H1 (cell line): ENCODE data around the gene SORCS3.

Source experiments
- CHD7 ChIP-seq: fragments of 300-600 bp; sonication (generic); IDR thresholded peaks from 2 replicates; pipeline ENCODE4 v1.7.1; 2012; ENCODE audit warnings: low read length, moderate library complexity, mild to moderate bottlenecking, inconsistent platforms; ENCODE audit not compliant: insufficient replicate concordance
- CTCF ChIP-seq, 3 experiments: IDR thresholded peaks; 1 replicate in 2 of 3; 2 replicates in 1 of 3; pipeline versions ENCODE4 v1.5.1 to v1.6.1; 2011; ENCODE audit warnings: low read length in 3 of 3, mild to moderate bottlenecking in 3 of 3, inconsistent platforms in 2 of 3, low read depth in 1 of 3, moderate library complexity in 1 of 3; ENCODE audit not compliant: insufficient read depth in 1 of 3; ENCODE audit errors: control extremely low read depth in 1 of 3
- EP300 ChIP-seq, 2 experiments: IDR thresholded peaks; 1 replicate in 1 of 2; 2 replicates in 1 of 2; pipeline ENCODE4 v1.6.1; 2011 to 2012; ENCODE audit warnings: low read depth in 2 of 2, low read length in 2 of 2, mild to moderate bottlenecking in 2 of 2, borderline replicate concordance in 1 of 2, inconsistent platforms in 1 of 2, moderate library complexity in 1 of 2
- MAFK ChIP-seq: IDR thresholded peaks from 2 replicates; pipeline ENCODE4 v1.6.1; 2012; ENCODE audit warnings: low read depth, mild to moderate bottlenecking, improper control_type of control experiment, low read length
- POLR2A ChIP-seq, 2 experiments: IDR thresholded peaks; 1 replicate in 1 of 2; 2 replicates in 1 of 2; pipeline ENCODE4 v1.6.1; 2011; ENCODE audit warnings: low read depth in 2 of 2, low read length in 2 of 2, mild to moderate bottlenecking in 2 of 2; ENCODE audit errors: control extremely low read depth in 1 of 2
- SIN3A ChIP-seq, 2 experiments: IDR thresholded peaks in 1 of 2; conservative IDR thresholded peaks in 1 of 2; 2 replicates each; pipeline ENCODE4 v1.6.1; 2011 to 2012; ENCODE audit warnings: low read length in 2 of 2, improper control_type of control experiment in 1 of 2, low read depth in 1 of 2, mild to moderate bottlenecking in 1 of 2
- TAF1 ChIP-seq: IDR thresholded peaks from 2 replicates; pipeline ENCODE4 v1.6.1; 2011; ENCODE audit warnings: mild to moderate bottlenecking, low read depth, low read length

- TF ChIP-seq CTCF (IDR thresholded peaks at IDR 0.05; ENCODE audit: control extremely low read depth in 1 of 3, insufficient read depth in 1 of 3, low read depth in 1 of 3, low read length in 3 of 3) (no peak), POLR2A (IDR thresholded peaks at IDR 0.05; ENCODE audit: control extremely low read depth in 1 of 2, low read depth in 2 of 2, low read length in 2 of 2) (no peak), CHD7 (no peak), EP300 (IDR thresholded peaks at IDR 0.05; ENCODE audit: borderline replicate concordance in 1 of 2, low read depth in 2 of 2, low read length in 2 of 2) (no peak), SIN3A (conservative IDR thresholded peaks at IDR 0.05 in 1 of 2, IDR thresholded peaks at IDR 0.05 in 1 of 2; ENCODE audit: low read depth in 1 of 2, low read length in 2 of 2) (no peak), TAF1 (no peak), MAFK (no peak)
Measured at GRCh38 chr10:105188737-105189462, 547.8 kb downstream of the SORCS3 start.
